Measurements from ENCODE around the gene SFTPA1.
"Not testable (repeated sequence)": the region's sequence is repeated elsewhere in the genome, so short reads cannot be mapped to it uniquely, and the experiment has no call there.

The SFTPA1 gene

GRCh38 chr10:79611193-79611976 is 646 bp downstream of the SFTPA1 start:
- DNase-seq (ENCODE audit: low read depth), result not testable (repeated sequence)

GRCh38 chr10:79615577-79615976 is 4.8 kb downstream of the SFTPA1 start:
- no peak for DNase-seq (ENCODE audit: low read depth)

- no peak for DNase-seq (ENCODE audit: low read depth)
These were observed 5.4 kb downstream of the SFTPA1 start for GRCh38 chr10:79616164-79616563.

GRCh38 chr10:79623663-79624062 is 12.9 kb downstream of the SFTPA1 start:
- not testable (repeated sequence) for DNase-seq (ENCODE audit: low read depth)

GRCh38 chr10:79627075-79627474 is 16.3 kb downstream of the SFTPA1 start:
- DNase-seq (ENCODE audit: low read depth), result no peak

GRCh38 chr10:79628083-79628482 is 17.3 kb downstream of the SFTPA1 start:
- no peak for DNase-seq (ENCODE audit: low read depth)

- no peak for DNase-seq (ENCODE audit: low read depth)
These were observed 18.5 kb downstream of the SFTPA1 start for GRCh38 chr10:79628988-79629954.

GRCh38 chr10:79629955-79630327 is 19.2 kb downstream of the SFTPA1 start:
- no peak for DNase-seq (ENCODE audit: low read depth)

GRCh38 chr10:79636654-79637199 is 26.0 kb downstream of the SFTPA1 start:
- not testable (repeated sequence) for DNase-seq (ENCODE audit: low read depth)

GRCh38 chr10:79638318-79638717 is 27.6 kb downstream of the SFTPA1 start:
- no peak for DNase-seq (ENCODE audit: low read depth)

- not testable (repeated sequence) for DNase-seq (ENCODE audit: low read depth)
These were observed 42.0 kb downstream of the SFTPA1 start for GRCh38 chr10:79652695-79653094.

- not testable (repeated sequence) for DNase-seq (ENCODE audit: low read depth)
These were observed 52.5 kb downstream of the SFTPA1 start for GRCh38 chr10:79663287-79663686.

- not testable (repeated sequence) for DNase-seq (ENCODE audit: low read depth)
These were observed 53.9 kb downstream of the SFTPA1 start for GRCh38 chr10:79664686-79665085.
